Fibroblast of the aortic adventitia (primary cell): Measurements from ENCODE around the gene TMF1. TPM values are rescaled to one million over a fixed set of nuclear protein-coding genes. Genes with fewer than 3 reads are reported as not detected.

Experiments used
- DNase-seq: peaks from one replicate; pipeline ENCODE4 v3.0.0-alpha.2; 2010; ENCODE audit warnings: low read depth
- H3K4me3 ChIP-seq: 2 replicates; pipeline ENCODE4 v1.5.1; 2011; ENCODE audit warnings: low read depth, mild to moderate bottlenecking, control low read depth, low read length, moderate library complexity
- total RNA-seq: library from RNA; depleted of rRNA; stranded (reverse); fragments of >200 nt; gene quantifications from 2 replicates; pipeline ENCODE4 v1.2.3, GENCODE V29; 2012; ENCODE audit warnings: low replicate concordance
- TF ChIP-seq, protein P1 (sequence below): IDR thresholded peaks from 2 replicates; pipeline ENCODE4 v1.5.1; 2011; ENCODE audit warnings: mild to moderate bottlenecking, low read length, control low read depth, inconsistent platforms; ENCODE audit not compliant: insufficient read depth

The TMF1 gene
- total RNA-seq, 1 donor = 41.0 TPM

- TF ChIP-seq, protein P1, sequence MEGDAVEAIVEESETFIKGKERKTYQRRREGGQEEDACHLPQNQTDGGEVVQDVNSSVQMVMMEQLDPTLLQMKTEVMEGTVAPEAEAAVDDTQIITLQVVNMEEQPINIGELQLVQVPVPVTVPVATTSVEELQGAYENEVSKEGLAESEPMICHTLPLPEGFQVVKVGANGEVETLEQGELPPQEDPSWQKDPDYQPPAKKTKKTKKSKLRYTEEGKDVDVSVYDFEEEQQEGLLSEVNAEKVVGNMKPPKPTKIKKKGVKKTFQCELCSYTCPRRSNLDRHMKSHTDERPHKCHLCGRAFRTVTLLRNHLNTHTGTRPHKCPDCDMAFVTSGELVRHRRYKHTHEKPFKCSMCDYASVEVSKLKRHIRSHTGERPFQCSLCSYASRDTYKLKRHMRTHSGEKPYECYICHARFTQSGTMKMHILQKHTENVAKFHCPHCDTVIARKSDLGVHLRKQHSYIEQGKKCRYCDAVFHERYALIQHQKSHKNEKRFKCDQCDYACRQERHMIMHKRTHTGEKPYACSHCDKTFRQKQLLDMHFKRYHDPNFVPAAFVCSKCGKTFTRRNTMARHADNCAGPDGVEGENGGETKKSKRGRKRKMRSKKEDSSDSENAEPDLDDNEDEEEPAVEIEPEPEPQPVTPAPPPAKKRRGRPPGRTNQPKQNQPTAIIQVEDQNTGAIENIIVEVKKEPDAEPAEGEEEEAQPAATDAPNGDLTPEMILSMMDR = no peak
- no peak for DNase-seq
- no peak overlapping the region for H3K4me3 ChIP-seq
Observed at GRCh38 chr3:69092030-69092516, 39.9 kb upstream of the TMF1 start.

GRCh38 chr3:69091389-69092029, 39.4 kb upstream of the TMF1 start:
- no peak for DNase-seq
- TF ChIP-seq, protein P1 = no peak
- H3K4me3 ChIP-seq = no peak overlapping the region

GRCh38 chr3:69090021-69090420, 37.9 kb upstream of the TMF1 start:
- TF ChIP-seq, protein P1 = no peak

DNA sequence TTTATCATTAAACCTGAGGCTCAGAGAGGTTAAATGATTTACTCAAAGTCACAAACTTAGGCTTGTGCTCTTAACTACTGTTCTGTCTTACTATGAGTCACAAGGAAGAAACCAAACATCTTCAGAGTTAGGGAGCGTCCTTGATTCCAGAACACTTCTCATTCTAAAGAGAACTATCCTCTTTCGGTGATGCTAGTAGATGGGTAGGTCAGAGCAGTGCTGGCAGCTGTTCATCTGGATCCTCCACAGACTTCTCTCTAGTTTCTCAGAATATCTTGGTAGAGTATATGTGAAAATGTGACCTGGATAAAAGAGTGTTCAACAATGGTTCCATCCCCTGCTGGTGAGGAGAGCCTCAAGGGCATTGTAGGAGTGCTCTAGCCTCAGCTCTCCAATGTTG, 35.9 kb upstream of the TMF1 start:
- peak overlapping the region; percentile 6 for H3K4me3 ChIP-seq
- TF ChIP-seq, protein P1 = peak; percentile 17
- DNase-seq = peak; percentile 59

More at GRCh38 chr3:69090021-69090420, 37.9 kb upstream of the TMF1 start:
- DNase-seq = peak; percentile 77
- H3K4me3 ChIP-seq = no peak overlapping the region

DNA sequence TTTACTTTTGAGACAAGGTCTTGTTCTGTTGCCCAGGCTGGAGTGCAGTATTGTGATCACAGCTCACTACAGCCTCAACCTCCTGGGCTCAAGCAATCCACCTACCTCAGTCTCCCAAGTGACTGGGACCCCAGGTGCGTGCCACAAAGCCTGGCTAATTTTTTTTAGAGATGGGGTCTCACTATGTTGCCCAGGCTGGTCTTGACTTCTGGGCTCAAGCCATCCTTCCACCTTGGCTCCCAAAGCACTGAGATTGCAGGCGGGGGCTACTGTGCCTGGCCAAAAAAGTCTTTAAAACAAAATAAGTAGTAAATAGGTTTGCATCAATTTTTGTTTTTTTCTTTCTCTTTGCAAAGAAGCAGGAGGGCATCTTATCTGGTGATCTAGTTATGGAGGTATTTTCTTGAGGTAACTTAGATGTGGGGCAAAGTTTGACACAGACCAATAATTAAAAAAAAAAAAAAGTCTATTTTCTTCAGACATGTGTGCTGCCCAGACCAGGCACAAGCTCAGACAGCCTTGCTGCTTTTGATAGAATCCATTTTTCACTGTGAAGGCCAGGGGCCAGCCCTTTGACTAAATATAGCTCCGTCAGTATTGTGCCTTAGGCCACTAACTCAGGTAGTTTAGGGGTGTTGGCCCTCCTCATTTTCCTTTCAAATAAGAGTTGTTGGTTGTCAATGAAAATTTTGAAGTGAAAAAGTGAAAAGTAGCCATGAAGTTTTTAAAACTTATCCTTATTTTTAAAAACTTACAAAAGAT, 35.1 kb upstream of the TMF1 start:
- DNase-seq = no peak
- TF ChIP-seq, protein P1 = no peak
- peak overlapping the region; percentile 96 for H3K4me3 ChIP-seq

DNA sequence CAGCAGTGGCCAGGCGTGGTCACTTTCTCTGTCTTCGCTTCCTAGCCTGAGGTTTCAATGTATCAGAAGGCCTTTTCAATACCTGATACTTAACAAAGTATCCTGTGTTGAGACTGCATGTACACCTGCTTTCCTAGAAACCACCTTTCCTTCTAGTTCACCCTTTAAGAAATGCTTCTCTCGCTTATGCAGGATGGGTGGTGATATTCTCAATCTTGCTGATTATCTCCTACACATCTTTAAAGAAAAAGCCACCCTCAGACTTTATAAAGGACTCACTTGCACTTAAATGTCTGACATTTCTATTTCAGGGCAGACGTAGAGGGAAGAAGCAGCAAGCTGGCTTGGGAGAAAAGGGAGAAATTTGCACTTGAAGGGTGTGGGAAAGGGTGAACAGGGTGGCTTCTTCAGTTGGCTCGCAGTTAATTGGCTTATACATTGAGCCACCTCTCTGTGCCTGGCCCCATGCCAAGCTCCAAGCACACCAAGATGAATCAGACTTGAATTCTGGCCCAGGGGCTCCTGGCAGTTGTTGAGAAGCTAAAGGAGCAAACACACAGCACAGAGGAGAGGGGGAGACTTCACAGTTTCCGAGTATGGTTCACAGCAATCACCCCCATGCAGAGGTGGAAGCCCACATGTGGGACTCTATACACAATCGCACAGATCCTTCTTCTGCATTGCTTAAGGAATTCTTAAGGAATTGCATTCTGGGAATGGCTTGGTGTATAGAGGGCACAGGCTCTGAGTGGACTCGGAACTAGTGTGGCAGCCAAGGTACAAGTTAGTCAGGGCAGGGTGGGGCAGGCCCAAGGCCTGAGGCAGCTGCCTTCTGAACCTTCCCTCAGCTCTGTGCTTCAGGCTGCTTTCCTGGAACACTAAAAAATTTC, 33.9 kb upstream of the TMF1 start:
- TF ChIP-seq, protein P1 = no peak
- DNase-seq = peak; percentile 97
- peak overlapping the region; percentile 96 for H3K4me3 ChIP-seq
